Activated naive CD8-positive, alpha-beta T cell treated with anti-CD3 and anti-CD28 coated beads, Interleukin-2, amount 10 ng/mL, durations not matched to agents 7 days and 5 days (primary cell): ENCODE data around the gene SAMD8. TPM values are rescaled to one million over a fixed set of nuclear protein-coding genes. Genes with fewer than 3 reads are reported as not detected.
A peak's percentile ranks its signal among the peaks of the same experiment; 100 is the strongest.

ENCODE experiments used
- ATAC-seq: fragments of 150-1000 bp; cut with Tn5 transposase; one replicate; pipeline ENCODE4 v1.10.0; 2021; ENCODE audit warnings: low read depth, moderate library complexity
- POLR2A ChIA-PET: fragments of 350-600 bp; sonication (Branson Sonifier 250); formaldehyde crosslinking; loops from one replicate; lab custom pipeline; 2021; ENCODE audit warnings: antibody characterized with exemption; lab: Charles Lee
- DNase-seq: peaks from one replicate; pipeline ENCODE4 v3.0.0; 2021
- H3K27ac Mint-ChIP-seq: one replicate; pipeline ENCODE4 v1.8.0; 2022; ENCODE audit warnings: mild to moderate bottlenecking, mixed read lengths
- H3K27me3 Mint-ChIP-seq: one replicate; pipeline ENCODE4 v1.8.0; 2022; ENCODE audit warnings: mild to moderate bottlenecking, moderate library complexity, mixed read lengths
- H3K36me3 Mint-ChIP-seq: one replicate; pipeline ENCODE4 v1.8.0; 2021; ENCODE audit warnings: mild to moderate bottlenecking, mixed read lengths
- H3K4me1 Mint-ChIP-seq: one replicate; pipeline ENCODE4 v1.8.0; 2021; ENCODE audit warnings: mixed read lengths
- H3K4me3 Mint-ChIP-seq: one replicate; pipeline ENCODE4 v1.8.0; 2022; ENCODE audit warnings: mild to moderate bottlenecking, moderate library complexity, mixed read lengths
- H3K9me3 Mint-ChIP-seq: one replicate; pipeline ENCODE4 v1.8.0; 2021; ENCODE audit warnings: mixed read lengths
- total RNA-seq, 2 experiments: library from RNA; stranded (reverse); gene quantifications; one replicate each; pipeline ENCODE4 v1.2.3, GENCODE V29; 2021

The SAMD8 gene
- total RNA-seq, 2 experiments from 2014 or later: 21.0 to 22.7 TPM

GRCh38 chr10:75096749-75097148, 14.7 kb upstream of the SAMD8 start:
- ATAC-seq: no peak
- POLR2A ChIA-PET: interaction anchor here (1.7 kb wide), 1 partner anchor 14 kb away, joined by 3 read pairs; no protein-coding TSS in a partner anchor
- Mint-ChIP-seq H3K36me3 (no peaks in the 10 kb centered on the region), H3K27me3 (no peaks in the 10 kb centered on the region), H3K4me1 (peaks cover 5% of the 10 kb centered on the region), H3K27ac (no peak overlapping the region), H3K9me3 (no peaks in the 10 kb centered on the region), H3K4me3 (no peak overlapping the region)
- no peak for DNase-seq

GRCh38 chr10:75097666-75098285, 13.7 kb upstream of the SAMD8 start:
- ATAC-seq: no peak
- H3K27ac Mint-ChIP-seq: no peak overlapping the region
- no peaks in the 10 kb centered on the region for H3K27me3 Mint-ChIP-seq
- H3K4me1 Mint-ChIP-seq: peaks cover 5% of the 10 kb centered on the region
- no peak overlapping the region for H3K4me3 Mint-ChIP-seq
- POLR2A ChIA-PET: no interaction called here
- H3K36me3 Mint-ChIP-seq: no peaks in the 10 kb centered on the region
- no peak for DNase-seq
- no peaks in the 10 kb centered on the region for H3K9me3 Mint-ChIP-seq

- H3K4me3 Mint-ChIP-seq: no peak overlapping the region
- no peaks in the 10 kb centered on the region for H3K9me3 Mint-ChIP-seq
- H3K27ac Mint-ChIP-seq: no peak overlapping the region
- ATAC-seq (no peak), DNase-seq (no peak)
- peaks cover 5% of the 10 kb centered on the region for H3K4me1 Mint-ChIP-seq
- no peaks in the 10 kb centered on the region for H3K36me3 Mint-ChIP-seq
- no peaks in the 10 kb centered on the region for H3K27me3 Mint-ChIP-seq
- POLR2A ChIA-PET: no interaction called here
Measured at GRCh38 chr10:75098902-75099673, 12.4 kb upstream of the SAMD8 start.

GRCh38 chr10:75099952-75100763, 11.3 kb upstream of the SAMD8 start:
- H3K4me3 Mint-ChIP-seq: no peak overlapping the region
- no peak overlapping the region for H3K27ac Mint-ChIP-seq
- no peaks in the 10 kb centered on the region for H3K36me3 Mint-ChIP-seq
- no peaks in the 10 kb centered on the region for H3K9me3 Mint-ChIP-seq
- peak; percentile 88 for DNase-seq
- H3K27me3 Mint-ChIP-seq: no peaks in the 10 kb centered on the region
- peaks cover 5% of the 10 kb centered on the region for H3K4me1 Mint-ChIP-seq
- peak; percentile 88 for ATAC-seq
- POLR2A ChIA-PET: no interaction called here

- ATAC-seq (no peak), DNase-seq (no peak)
- no peak overlapping the region for H3K4me3 Mint-ChIP-seq
- no peaks in the 10 kb centered on the region for H3K9me3 Mint-ChIP-seq
- POLR2A ChIA-PET: no interaction called here
- H3K36me3 Mint-ChIP-seq: no peaks in the 10 kb centered on the region
- no peak overlapping the region for H3K27ac Mint-ChIP-seq
- no peaks in the 10 kb centered on the region for H3K27me3 Mint-ChIP-seq
- H3K4me1 Mint-ChIP-seq: peaks cover 5% of the 10 kb centered on the region
Measured at GRCh38 chr10:75100764-75101291, 10.6 kb upstream of the SAMD8 start.

- no peaks in the 10 kb centered on the region for H3K36me3 Mint-ChIP-seq
- ATAC-seq (no peak), DNase-seq (no peak)
- no peak overlapping the region for H3K4me3 Mint-ChIP-seq
- H3K9me3 Mint-ChIP-seq: no peaks in the 10 kb centered on the region
- no peaks in the 10 kb centered on the region for H3K27me3 Mint-ChIP-seq
- POLR2A ChIA-PET: no interaction called here
- H3K27ac Mint-ChIP-seq: peak overlapping the region; percentile 34
- H3K4me1 Mint-ChIP-seq: peaks cover 6% of the 10 kb centered on the region
Measured at GRCh38 chr10:75101416-75102251, 9.8 kb upstream of the SAMD8 start.

- Mint-ChIP-seq H3K9me3 (no peaks in the 10 kb centered on the region), H3K27ac (no peak overlapping the region), H3K4me3 (no peak overlapping the region), H3K36me3 (no peaks in the 10 kb centered on the region), H3K27me3 (no peaks in the 10 kb centered on the region), H3K4me1 (peaks cover 6% of the 10 kb centered on the region)
- no peak for DNase-seq
- ATAC-seq: no peak
- POLR2A ChIA-PET: no interaction called here
Measured at GRCh38 chr10:75102830-75103673, 8.4 kb upstream of the SAMD8 start.

GRCh38 chr10:75103881-75104686, 7.4 kb upstream of the SAMD8 start:
- POLR2A ChIA-PET: interaction anchor here (0.8 kb wide), 1 partner anchor 66 kb away, joined by 3 read pairs; no protein-coding TSS in a partner anchor
- H3K27ac Mint-ChIP-seq: no peak overlapping the region
- DNase-seq: no peak

GRCh38 chr10:75104842-75105241, 6.6 kb upstream of the SAMD8 start:
- Mint-ChIP-seq H3K27ac (no peak overlapping the region), H3K36me3 (no peaks in the 10 kb centered on the region), H3K27me3 (peaks cover 3% of the 10 kb centered on the region), H3K4me3 (no peak overlapping the region), H3K4me1 (peaks cover 8% of the 10 kb centered on the region), H3K9me3 (no peaks in the 10 kb centered on the region)
- ATAC-seq (no peak), DNase-seq (no peak)
- POLR2A ChIA-PET: interaction anchor here (0.8 kb wide), 1 partner anchor 66 kb away, joined by 3 read pairs; no protein-coding TSS in a partner anchor

More at GRCh38 chr10:75103881-75104686, 7.4 kb upstream of the SAMD8 start:
- Mint-ChIP-seq H3K4me3 (no peak overlapping the region), H3K27me3 (peaks cover 3% of the 10 kb centered on the region), H3K4me1 (peaks cover 6% of the 10 kb centered on the region), H3K36me3 (no peaks in the 10 kb centered on the region), H3K9me3 (no peaks in the 10 kb centered on the region)
- no peak for ATAC-seq

- ATAC-seq (no peak), DNase-seq (no peak)
- H3K27ac Mint-ChIP-seq: no peak overlapping the region
- H3K4me1 Mint-ChIP-seq: peaks cover 13% of the 10 kb centered on the region
- no peaks in the 10 kb centered on the region for H3K9me3 Mint-ChIP-seq
- H3K36me3 Mint-ChIP-seq: no peaks in the 10 kb centered on the region
- H3K27me3 Mint-ChIP-seq: peaks cover 3% of the 10 kb centered on the region
- POLR2A ChIA-PET: interaction anchor here (0.7 kb wide), 2 partner anchors 81 to 125 kb away, joined by 4 read pairs; no protein-coding TSS in a partner anchor
- no peak overlapping the region for H3K4me3 Mint-ChIP-seq
Measured at GRCh38 chr10:75105576-75106197, 5.8 kb upstream of the SAMD8 start.

- Mint-ChIP-seq H3K9me3 (no peaks in the 10 kb centered on the region), H3K27ac (no peak overlapping the region), H3K27me3 (peaks cover 3% of the 10 kb centered on the region), H3K4me1 (peaks cover 13% of the 10 kb centered on the region), H3K36me3 (no peaks in the 10 kb centered on the region), H3K4me3 (no peak overlapping the region)
- ATAC-seq (no peak), DNase-seq (no peak)
- POLR2A ChIA-PET: interaction anchor here (0.7 kb wide), 2 partner anchors 80 to 124 kb away, joined by 4 read pairs; no protein-coding TSS in a partner anchor
Measured at GRCh38 chr10:75106242-75106641, 5.2 kb upstream of the SAMD8 start.
